ENCODE results near the gene STPG1. TPM values are rescaled to one million over a fixed set of nuclear protein-coding genes. Genes with fewer than 3 reads are reported as not detected.
A peak's percentile ranks its signal among the peaks of the same experiment; 100 is the strongest.

Gene STPG1
- total and polyA plus RNA-seq, 9 of the 15 experiments (the other 6 are each of a cell fraction or from before 2014, with no cell fraction given): 5.0 to 11.9 (median 8.3) TPM

DNA sequence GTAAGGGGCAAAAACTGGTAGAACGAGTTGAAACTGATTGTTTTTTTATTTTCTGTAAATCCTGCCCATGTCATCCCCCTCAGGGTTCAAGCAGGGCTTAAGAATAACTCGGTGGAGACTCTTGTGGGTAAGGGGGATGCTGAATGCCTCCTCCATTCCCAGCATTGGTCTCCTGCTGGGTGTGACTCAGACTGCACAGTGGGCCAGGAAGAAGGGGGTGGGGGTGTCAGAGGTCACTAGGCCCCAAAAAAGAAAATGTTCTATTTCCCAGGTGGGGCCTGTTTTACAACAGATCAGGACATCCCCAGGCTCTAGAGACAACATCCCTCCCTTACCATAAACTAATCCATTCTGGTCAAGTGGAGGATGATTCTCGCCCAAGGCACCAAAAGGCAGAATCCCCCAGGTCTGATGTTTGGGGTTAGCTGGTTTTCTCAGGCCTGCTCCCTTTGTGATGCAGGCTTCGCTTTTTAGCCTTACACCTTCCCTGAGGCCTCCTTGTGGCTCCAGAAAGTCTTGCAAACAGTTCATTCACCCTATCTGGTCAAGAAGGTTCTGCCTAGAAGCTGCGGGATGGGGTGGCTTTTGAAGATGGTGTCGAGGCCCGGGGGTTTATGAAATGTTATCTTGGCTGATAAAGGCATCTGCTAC, 105.1 kb downstream of the STPG1 start:
- POLR2A ChIA-PET: interaction anchor here (1.0 to 1.3 kb wide), 4 partner anchors 10 to 25 kb away, joined by 3 to 6 read pairs (median 6); no protein-coding TSS in a partner anchor
- FAIRE-seq (peak; percentile 19), DNase-seq (ENCODE audit: extremely low read depth in 1 of 4, low spot score in 3 of 4) (peak in 1 of 4 experiments; percentile 21), ATAC-seq (peak; percentile 70)
- H3K79me2 ChIP-seq (ENCODE audit: control insufficient read depth, insufficient read depth, low read length): no peaks in the 10 kb centered on the region
- H3K27ac ChIP-seq (ENCODE audit: extremely low read depth, low read depth, low read length): no peak overlapping the region
- CTCF ChIA-PET (ENCODE audit: low intra/inter-chr PET ratio): no interaction called here
- H2AFZ ChIP-seq (ENCODE audit: low read depth, low read length): no peak overlapping the region
- no peaks in the 10 kb centered on the region for H3K9me3 ChIP-seq (replicated peaks; ENCODE audit: control insufficient read depth, insufficient read depth, low read depth, low read length)
- no peak overlapping the region for H3K9ac ChIP-seq (ENCODE audit: insufficient read depth in 1 of 2, low read depth in 2 of 2, low read length in 2 of 2)
- peaks cover 9 to 16% of the 10 kb centered on the region in 2 experiments; a peak in 4 of 5 replicates for H3K27me3 ChIP-seq (ENCODE audit: control insufficient read depth in 2 of 2, insufficient read depth in 2 of 2, low read length in 2 of 2)
- no peak overlapping the region for H3K4me3 ChIP-seq
- no peaks in the 10 kb centered on the region for H4K20me1 ChIP-seq (replicated peaks; ENCODE audit: control insufficient read depth, insufficient read depth, low read length)
- 10% methylated on average over 7 of the region's 7 CpGs for WGBS (ENCODE audit: insufficient coverage, low coverage, missing lambda C conversion rate)
- in situ Hi-C loops (cut with MboI): loop anchor here (5.0 kb wide), 1 partner anchor 74 kb away; no protein-coding TSS in a partner anchor
- no peak overlapping the region for H3K4me2 ChIP-seq (ENCODE audit: insufficient read depth, low read length)
- no peaks in the 10 kb centered on the region for H3K9me1 ChIP-seq (ENCODE audit: control insufficient read depth, insufficient read depth, low read length)
- BruUV-seq (replicated peaks): no TSS peak
- TF ChIP-seq, protein P1, sequence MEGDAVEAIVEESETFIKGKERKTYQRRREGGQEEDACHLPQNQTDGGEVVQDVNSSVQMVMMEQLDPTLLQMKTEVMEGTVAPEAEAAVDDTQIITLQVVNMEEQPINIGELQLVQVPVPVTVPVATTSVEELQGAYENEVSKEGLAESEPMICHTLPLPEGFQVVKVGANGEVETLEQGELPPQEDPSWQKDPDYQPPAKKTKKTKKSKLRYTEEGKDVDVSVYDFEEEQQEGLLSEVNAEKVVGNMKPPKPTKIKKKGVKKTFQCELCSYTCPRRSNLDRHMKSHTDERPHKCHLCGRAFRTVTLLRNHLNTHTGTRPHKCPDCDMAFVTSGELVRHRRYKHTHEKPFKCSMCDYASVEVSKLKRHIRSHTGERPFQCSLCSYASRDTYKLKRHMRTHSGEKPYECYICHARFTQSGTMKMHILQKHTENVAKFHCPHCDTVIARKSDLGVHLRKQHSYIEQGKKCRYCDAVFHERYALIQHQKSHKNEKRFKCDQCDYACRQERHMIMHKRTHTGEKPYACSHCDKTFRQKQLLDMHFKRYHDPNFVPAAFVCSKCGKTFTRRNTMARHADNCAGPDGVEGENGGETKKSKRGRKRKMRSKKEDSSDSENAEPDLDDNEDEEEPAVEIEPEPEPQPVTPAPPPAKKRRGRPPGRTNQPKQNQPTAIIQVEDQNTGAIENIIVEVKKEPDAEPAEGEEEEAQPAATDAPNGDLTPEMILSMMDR (IDR thresholded peaks at IDR 0.05 in 2 of 3, conservative IDR thresholded peaks at IDR 0.05 in 1 of 3; ENCODE audit: insufficient read depth in 2 of 3, low read depth in 1 of 3, low read length in 3 of 3): peak; percentile 35 to 44 (median 36); a peak in 4 of 6 replicates
- TF ChIP-seq ZNF644 (tag; IDR thresholded peaks at IDR 0.05; ENCODE audit: low read depth): no peak
- peak in 1 of 2 experiments; percentile 37; a peak in 3 of 4 replicates for TF ChIP-seq RAD21 (CRISPR knock-in tag; conservative IDR thresholded peaks at IDR 0.05 in 1 of 2, IDR thresholded peaks at IDR 0.05 in 1 of 2)
- no peaks in the 10 kb centered on the region for H3K36me3 ChIP-seq (ENCODE audit: control insufficient read depth, insufficient read depth, low read length)
- H3K4me1 ChIP-seq (replicated peaks in 1 of 2; ENCODE audit: control insufficient read depth in 2 of 2, insufficient read depth in 2 of 2, low read length in 2 of 2): peaks cover 6 to 13% of the 10 kb centered on the region in 2 experiments; a peak in 3 of 5 replicates
- intact Hi-C loops (cut with micrococcal nuclease): no loop called here

Other genes with a start within 250 kb of the STPG1 start
- not detected in 2 replicates for gene IFNLR1, start 226.5 kb downstream of the STPG1 start, total RNA-seq (2014; rRNA removed)
- not detected in 2 replicates for gene IFNLR1, start 226.5 kb downstream of the STPG1 start, total RNA-seq (2014; rRNA removed; fragmentation: Illumina TruSeq; extraction: Trizol)
- not detected in 2 replicates for gene IFNLR1, start 226.5 kb downstream of the STPG1 start, total RNA-seq (2015; rRNA removed; fragmentation: Illumina TruSeq; extraction: Trizol)
- not detected in 2 replicates for gene IFNLR1, start 226.5 kb downstream of the STPG1 start, total RNA-seq (2021)
- not detected in 2 replicates for gene IFNLR1, start 226.5 kb downstream of the STPG1 start, polyA plus RNA-seq (2011; rRNA removed)
- gene IFNLR1, start 226.5 kb downstream of the STPG1 start, polyA plus RNA-seq (2014; fragmentation: Illumina TruSeq; extraction: Trizol): not detected in 2 replicates
- not detected for gene IFNLR1, start 226.5 kb downstream of the STPG1 start, polyA plus RNA-seq (2014; fragmentation: Nextera tagmentation; extraction: Ambion mirVana)
- gene IFNLR1, start 226.5 kb downstream of the STPG1 start, polyA plus RNA-seq (2014; rRNA removed): not detected in 2 replicates
- gene GRHL3, start 94.4 kb downstream of the STPG1 start, total RNA-seq (2014; rRNA removed): not detected in 2 replicates
- not detected in 2 replicates for gene GRHL3, start 94.4 kb downstream of the STPG1 start, total RNA-seq (2014; rRNA removed; fragmentation: Illumina TruSeq; extraction: Trizol)
- gene GRHL3, start 94.4 kb downstream of the STPG1 start, total RNA-seq (2015; rRNA removed; fragmentation: Illumina TruSeq; extraction: Trizol): not detected in 2 replicates
- not detected in 2 replicates for gene GRHL3, start 94.4 kb downstream of the STPG1 start, total RNA-seq (2021)
- not detected in 2 replicates for gene GRHL3, start 94.4 kb downstream of the STPG1 start, polyA plus RNA-seq (2011; rRNA removed)
- gene GRHL3, start 94.4 kb downstream of the STPG1 start, polyA plus RNA-seq (2014; fragmentation: Illumina TruSeq; extraction: Trizol): 0.04 TPM in 1 of 2 replicates, not detected in the other
- under 1 TPM in 1 of 2 experiments, not detected in 1; 0.01 TPM for gene GRHL3, start 94.4 kb downstream of the STPG1 start, polyA plus RNA-seq (2014; fragmentation: Nextera tagmentation; extraction: Ambion mirVana)
- 0.65 TPM in 1 of 2 replicates, not detected in the other for gene GRHL3, start 94.4 kb downstream of the STPG1 start, polyA plus RNA-seq (2014; rRNA removed)
- gene NIPAL3, start 2.0 kb upstream of the STPG1 start, total RNA-seq (2014; rRNA removed): 15.4 and 24.7 TPM in 2 replicates
- gene NIPAL3, start 2.0 kb upstream of the STPG1 start, total RNA-seq (2014; rRNA removed; fragmentation: Illumina TruSeq; extraction: Trizol): 16.3 and 16.6 TPM in 2 replicates
- 11.3 and 11.4 TPM in 2 replicates for gene NIPAL3, start 2.0 kb upstream of the STPG1 start, total RNA-seq (2015; rRNA removed; fragmentation: Illumina TruSeq; extraction: Trizol)
- gene NIPAL3, start 2.0 kb upstream of the STPG1 start, total RNA-seq (2021): 26.0 and 26.3 TPM in 2 replicates
- 16.0 and 18.2 TPM in 2 replicates for gene NIPAL3, start 2.0 kb upstream of the STPG1 start, polyA plus RNA-seq (2011; rRNA removed)
- 20.0 and 21.3 TPM in 2 replicates for gene NIPAL3, start 2.0 kb upstream of the STPG1 start, polyA plus RNA-seq (2014; fragmentation: Illumina TruSeq; extraction: Trizol)
- gene NIPAL3, start 2.0 kb upstream of the STPG1 start, polyA plus RNA-seq (2014; fragmentation: Nextera tagmentation; extraction: Ambion mirVana): 10 to 100 TPM; 10.5 to 12.2 TPM
- gene NIPAL3, start 2.0 kb upstream of the STPG1 start, polyA plus RNA-seq (2014; rRNA removed): 13.8 and 16.2 TPM in 2 replicates
- gene RCAN3, start 89.1 kb upstream of the STPG1 start, total RNA-seq (2014; rRNA removed): 0.24 and 1.4 TPM in 2 replicates
- 0.29 and 0.33 TPM in 2 replicates for gene RCAN3, start 89.1 kb upstream of the STPG1 start, total RNA-seq (2014; rRNA removed; fragmentation: Illumina TruSeq; extraction: Trizol)
- 0.26 and 0.43 TPM in 2 replicates for gene RCAN3, start 89.1 kb upstream of the STPG1 start, total RNA-seq (2015; rRNA removed; fragmentation: Illumina TruSeq; extraction: Trizol)
- gene RCAN3, start 89.1 kb upstream of the STPG1 start, total RNA-seq (2021): 0.42 and 0.84 TPM in 2 replicates
- gene RCAN3, start 89.1 kb upstream of the STPG1 start, polyA plus RNA-seq (2011; rRNA removed): 0.07 and 0.45 TPM in 2 replicates
- 0.43 and 0.55 TPM in 2 replicates for gene RCAN3, start 89.1 kb upstream of the STPG1 start, polyA plus RNA-seq (2014; fragmentation: Illumina TruSeq; extraction: Trizol)
- under 1 TPM; 0.10 to 0.11 TPM for gene RCAN3, start 89.1 kb upstream of the STPG1 start, polyA plus RNA-seq (2014; fragmentation: Nextera tagmentation; extraction: Ambion mirVana)
- gene RCAN3, start 89.1 kb upstream of the STPG1 start, polyA plus RNA-seq (2014; rRNA removed): 0.23 and 1.4 TPM in 2 replicates
- gene NCMAP, start 142.3 kb upstream of the STPG1 start, total RNA-seq (2014; rRNA removed): not detected in 2 replicates
- gene NCMAP, start 142.3 kb upstream of the STPG1 start, total RNA-seq (2014; rRNA removed; fragmentation: Illumina TruSeq; extraction: Trizol): not detected in 2 replicates
- not detected in 2 replicates for gene NCMAP, start 142.3 kb upstream of the STPG1 start, total RNA-seq (2015; rRNA removed; fragmentation: Illumina TruSeq; extraction: Trizol)
- gene NCMAP, start 142.3 kb upstream of the STPG1 start, total RNA-seq (2021): not detected in 2 replicates
- not detected in 2 replicates for gene NCMAP, start 142.3 kb upstream of the STPG1 start, polyA plus RNA-seq (2011; rRNA removed)
- gene NCMAP, start 142.3 kb upstream of the STPG1 start, polyA plus RNA-seq (2014; fragmentation: Illumina TruSeq; extraction: Trizol): not detected in 2 replicates
- under 1 TPM in 1 of 2 experiments, not detected in 1; 0.03 TPM for gene NCMAP, start 142.3 kb upstream of the STPG1 start, polyA plus RNA-seq (2014; fragmentation: Nextera tagmentation; extraction: Ambion mirVana)
- gene NCMAP, start 142.3 kb upstream of the STPG1 start, polyA plus RNA-seq (2014; rRNA removed): not detected in 2 replicates
- 54.5 and 59.4 TPM in 2 replicates for gene SRRM1, start 229.5 kb upstream of the STPG1 start, total RNA-seq (2014; rRNA removed)
- gene SRRM1, start 229.5 kb upstream of the STPG1 start, total RNA-seq (2014; rRNA removed; fragmentation: Illumina TruSeq; extraction: Trizol): 81.0 and 89.6 TPM in 2 replicates
- gene SRRM1, start 229.5 kb upstream of the STPG1 start, total RNA-seq (2015; rRNA removed; fragmentation: Illumina TruSeq; extraction: Trizol): 86.4 and 86.7 TPM in 2 replicates
- 200 and 225 TPM in 2 replicates for gene SRRM1, start 229.5 kb upstream of the STPG1 start, total RNA-seq (2021)
- 76.5 and 152 TPM in 2 replicates for gene SRRM1, start 229.5 kb upstream of the STPG1 start, polyA plus RNA-seq (2011; rRNA removed)
- 152 and 179 TPM in 2 replicates for gene SRRM1, start 229.5 kb upstream of the STPG1 start, polyA plus RNA-seq (2014; fragmentation: Illumina TruSeq; extraction: Trizol)
- gene SRRM1, start 229.5 kb upstream of the STPG1 start, polyA plus RNA-seq (2014; fragmentation: Nextera tagmentation; extraction: Ambion mirVana): 100 to 1,000 TPM; 115 to 268 TPM
- gene SRRM1, start 229.5 kb upstream of the STPG1 start, polyA plus RNA-seq (2014; rRNA removed): 112 and 141 TPM in 2 replicates